GM19438 (cell line): Measurements from ENCODE around the gene MT2A.
A peak's percentile ranks its signal among the peaks of the same experiment; 100 is the strongest.
"Not testable (repeated sequence)": the region's sequence is repeated elsewhere in the genome, so short reads cannot be mapped to it uniquely, and the experiment has no call there.

ENCODE experiments used
- ATAC-seq: cut with Tn5 transposase; IDR thresholded peaks from one replicate; pipeline ENCODE4 v1.9.1; 2021; ENCODE audit warnings: low read depth; ENCODE audit not compliant: unreplicated experiment

Gene MT2A

GRCh38 chr16:56618138-56618537 lies 9.8 kb downstream of the MT2A start:
- ATAC-seq, result no peak

GRCh38 chr16:56620339-56620897 lies 12.0 kb downstream of the MT2A start:
- no peak for ATAC-seq

DNA sequence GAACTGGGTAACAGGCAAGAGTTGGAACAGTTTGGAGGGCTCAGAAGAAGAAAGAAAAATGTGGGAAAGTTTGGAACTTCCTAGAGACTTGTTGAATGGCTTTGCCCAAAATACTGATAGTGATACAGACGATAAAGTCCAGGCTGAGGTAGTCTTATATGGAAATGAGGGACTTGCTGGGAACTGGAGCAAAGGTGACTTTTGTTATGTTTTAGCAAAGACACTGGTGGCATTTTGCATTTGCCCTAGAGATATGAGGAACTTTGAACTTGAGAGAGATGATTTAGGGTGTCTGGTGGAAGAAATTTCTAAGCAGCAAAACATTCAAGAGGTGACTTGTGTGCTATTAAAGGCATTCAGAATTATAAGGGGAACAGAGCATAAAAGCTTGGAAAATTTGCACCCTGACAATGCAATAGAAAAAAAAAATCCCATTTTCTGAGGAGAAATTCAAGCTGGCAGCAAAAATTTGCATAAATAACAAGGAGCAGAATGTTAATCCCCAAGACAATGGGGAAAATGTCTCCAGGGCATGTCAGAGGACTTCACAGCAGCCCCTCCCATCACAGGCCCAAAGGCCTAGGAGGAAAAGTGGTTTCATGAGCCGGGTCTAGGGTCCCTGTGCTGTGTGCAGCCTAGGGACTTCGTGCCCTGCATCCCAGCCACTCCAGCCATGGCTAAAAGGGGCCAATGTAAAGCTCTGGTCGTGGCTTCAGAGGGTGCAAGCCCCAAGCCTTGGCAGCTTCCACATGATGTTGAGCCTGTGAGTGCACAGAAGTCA lies 13.5 kb downstream of the MT2A start:
- not testable (repeated sequence) for ATAC-seq

- not testable (repeated sequence) for ATAC-seq
Measured at GRCh38 chr16:56623184-56623583, 14.8 kb downstream of the MT2A start.

DNA sequence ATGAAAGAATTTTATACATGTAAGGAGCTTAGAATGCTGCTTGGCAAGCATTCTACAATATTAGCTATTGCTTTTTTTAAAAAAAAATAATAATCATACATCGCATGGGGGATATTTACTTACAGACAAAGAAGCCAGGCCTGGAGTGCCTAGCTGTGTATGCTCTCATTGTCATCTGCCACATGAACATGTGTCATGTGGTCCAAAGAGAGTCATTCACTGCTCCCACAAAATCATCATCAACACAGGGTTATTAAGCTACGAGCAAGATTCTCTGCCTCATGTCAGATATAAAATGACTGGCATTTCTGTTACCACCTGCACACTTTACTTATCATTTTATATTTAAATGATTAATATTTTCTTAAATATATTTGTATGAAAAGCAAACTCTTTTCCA lies 15.3 kb downstream of the MT2A start:
- ATAC-seq, result no peak

DNA sequence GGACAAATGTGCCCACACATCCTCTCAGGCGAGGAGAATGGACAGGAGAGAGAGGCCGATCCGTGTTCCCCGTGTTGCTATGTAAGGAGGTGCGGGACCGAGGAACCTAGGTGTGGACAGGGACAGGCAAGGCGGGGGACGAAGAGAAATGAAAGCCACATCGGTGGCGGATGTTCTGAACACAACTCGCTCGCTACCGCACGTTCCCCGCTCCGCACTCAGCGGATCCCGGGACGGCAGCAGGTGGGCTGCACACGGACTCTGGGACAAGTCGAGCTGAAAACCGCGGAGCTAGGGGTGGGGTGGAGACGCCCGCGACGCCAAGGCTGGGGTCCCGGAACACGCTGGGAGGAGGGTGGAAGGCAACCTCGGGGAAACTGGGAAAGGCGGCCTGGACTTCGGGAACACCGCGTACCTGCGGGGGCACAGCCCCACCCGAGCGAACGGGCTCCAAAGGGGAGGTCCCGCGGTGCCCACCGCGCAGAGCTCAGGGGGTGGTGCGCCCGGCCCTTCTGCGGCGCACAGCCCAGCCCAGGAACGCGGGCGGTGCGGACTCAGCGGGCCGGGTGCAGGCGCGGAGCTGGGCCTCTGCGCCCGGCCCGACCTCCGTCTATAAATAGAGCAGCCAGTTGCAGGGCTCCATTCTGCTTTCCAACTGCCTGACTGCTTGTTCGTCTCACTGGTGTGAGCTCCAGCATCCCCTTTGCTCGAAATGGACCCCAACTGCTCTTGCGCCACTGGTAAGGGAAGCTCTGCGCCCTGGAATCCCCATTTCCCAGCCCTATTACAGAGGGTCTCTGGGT lies 17.0 kb downstream of the MT2A start, which contains the start of gene MT1E:
Gene MT1E (plus strand): TSS at position 642 of the 803 bp plus-strand sequence. CDS start 71 bp downstream, at position 713.
- no peak for ATAC-seq

DNA sequence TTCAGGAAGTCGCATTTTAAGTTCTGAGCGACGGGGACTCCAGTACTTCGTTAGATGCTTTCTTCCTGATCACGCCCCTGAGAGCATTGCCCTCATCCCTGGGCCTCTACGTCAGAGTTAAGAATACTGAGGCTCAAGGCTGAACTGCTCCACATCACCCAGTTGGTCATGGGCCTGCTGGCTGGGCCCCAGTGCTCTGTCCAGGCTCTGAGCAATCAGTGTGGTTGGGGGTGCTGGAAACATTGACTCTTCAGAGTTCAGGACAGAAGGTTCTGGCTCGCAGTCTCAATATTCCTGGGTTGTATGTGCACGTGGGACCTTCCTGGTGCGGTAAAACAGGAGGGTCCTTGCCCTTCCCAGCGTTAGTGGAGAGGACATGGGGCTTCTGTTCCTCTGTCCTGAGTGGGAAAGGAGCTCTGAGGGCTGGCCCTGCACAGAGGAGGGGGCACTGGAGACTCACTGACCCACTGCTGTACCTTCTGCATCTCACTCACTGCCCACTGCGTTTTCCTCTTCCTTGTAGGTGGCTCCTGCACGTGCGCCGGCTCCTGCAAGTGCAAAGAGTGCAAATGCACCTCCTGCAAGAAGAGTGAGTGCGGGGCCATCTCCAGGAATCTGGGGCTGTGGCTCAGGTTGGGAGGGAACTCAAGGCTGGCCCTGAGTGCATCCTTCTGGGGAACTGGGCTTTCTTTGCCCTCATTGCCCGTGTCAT lies 17.7 kb downstream of the MT2A start:
- no peak for ATAC-seq

- no peak for ATAC-seq
Measured at GRCh38 chr16:56626685-56627084, 18.3 kb downstream of the MT2A start.

GRCh38 chr16:56628486-56629350 lies 20.3 kb downstream of the MT2A start:
- no peak for ATAC-seq

DNA sequence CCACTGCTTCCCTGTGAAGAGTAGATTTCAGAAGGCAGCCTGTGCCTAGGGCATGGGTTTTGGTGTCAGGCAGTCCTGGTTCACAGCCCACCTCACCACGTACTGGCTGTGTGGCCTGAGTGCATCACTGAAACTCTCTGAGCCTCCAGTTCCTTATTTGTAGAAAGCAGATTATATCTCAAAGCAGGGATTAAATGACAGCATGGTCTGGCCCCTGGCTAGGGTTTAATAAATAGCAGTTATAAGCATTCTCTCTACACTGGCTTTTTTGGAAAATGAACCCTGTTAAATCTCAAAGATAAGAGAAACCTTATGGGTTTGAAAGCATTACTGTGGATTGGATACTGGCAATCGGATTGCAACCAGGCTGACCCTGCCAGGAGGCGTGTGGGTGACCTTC lies 21.1 kb downstream of the MT2A start:
- no peak for ATAC-seq

- peak; percentile 77 for ATAC-seq
Measured at GRCh38 chr16:56630134-56630533, 21.8 kb downstream of the MT2A start.

GRCh38 chr16:56631197-56631596 lies 22.8 kb downstream of the MT2A start:
- no peak for ATAC-seq

- no peak for ATAC-seq
Measured at GRCh38 chr16:56631832-56632155, 23.4 kb downstream of the MT2A start.

DNA sequence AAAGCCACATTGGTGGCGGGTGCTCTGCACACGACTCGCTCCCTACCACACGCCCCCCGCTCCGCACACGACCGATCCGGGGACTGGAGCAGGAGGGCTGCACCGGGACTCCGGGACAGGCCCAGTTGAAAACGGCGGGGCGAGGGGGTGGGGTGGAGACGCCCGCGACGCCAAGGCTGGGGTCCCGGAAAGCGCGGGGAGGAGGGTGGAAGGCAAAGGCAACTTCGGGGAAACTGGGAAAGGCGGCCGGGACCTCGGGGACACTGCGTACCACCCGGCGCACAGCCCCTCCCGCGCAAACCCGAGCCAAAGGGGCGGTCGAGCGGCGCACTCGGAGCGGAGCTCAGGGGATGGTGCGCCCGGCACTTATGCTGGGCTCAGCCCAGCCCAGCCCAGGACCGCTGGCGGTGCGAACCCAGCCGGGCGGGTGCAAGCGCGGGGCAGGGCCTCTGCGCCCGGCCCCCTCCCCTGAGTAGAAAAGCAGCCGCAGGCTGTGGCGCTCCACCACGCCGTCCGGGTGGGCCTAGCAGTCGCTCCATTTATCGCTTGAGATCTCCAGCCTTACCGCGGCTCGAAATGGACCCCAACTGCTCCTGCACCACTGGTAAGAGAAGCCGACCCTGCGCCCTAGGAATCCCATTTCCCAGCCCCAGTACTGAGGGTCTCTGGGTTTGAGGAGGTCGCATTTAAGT lies 23.9 kb downstream of the MT2A start, which contains the start of gene MT1M:
Gene MT1M (plus strand): TSS at position 504 of the 692 bp plus-strand sequence. CDS start 73 bp downstream, at position 577.
- no peak for ATAC-seq

DNA sequence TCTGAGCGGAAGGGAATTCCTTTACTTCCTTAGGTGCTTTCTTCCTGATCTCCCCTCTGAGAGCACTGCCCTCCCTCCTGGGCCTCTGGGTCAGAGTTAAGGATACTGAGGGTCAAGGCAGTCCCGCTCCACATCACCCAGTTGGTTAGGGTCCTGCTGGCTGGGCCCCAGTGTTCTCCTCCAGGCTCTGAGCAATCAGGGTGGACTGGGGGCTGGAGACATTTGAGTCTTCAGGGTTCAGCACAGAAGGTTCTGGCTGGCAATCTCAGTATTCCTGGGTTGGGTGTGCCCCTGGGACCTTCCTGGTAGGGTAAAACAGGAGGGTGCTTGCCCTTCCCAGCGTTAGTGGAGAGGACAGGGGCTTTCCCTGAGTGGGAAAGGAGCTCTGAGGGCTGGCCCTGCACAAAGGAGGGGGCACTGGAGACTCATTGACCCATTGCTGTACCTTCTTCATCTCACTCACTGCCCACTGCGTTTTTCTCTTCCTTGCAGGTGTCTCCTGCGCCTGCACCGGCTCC lies 24.5 kb downstream of the MT2A start:
- ATAC-seq, result no peak

- ATAC-seq, result no peak
Measured at GRCh38 chr16:56633535-56633934, 25.2 kb downstream of the MT2A start.

- ATAC-seq, result no peak
Measured at GRCh38 chr16:56634715-56635440, 26.5 kb downstream of the MT2A start.

DNA sequence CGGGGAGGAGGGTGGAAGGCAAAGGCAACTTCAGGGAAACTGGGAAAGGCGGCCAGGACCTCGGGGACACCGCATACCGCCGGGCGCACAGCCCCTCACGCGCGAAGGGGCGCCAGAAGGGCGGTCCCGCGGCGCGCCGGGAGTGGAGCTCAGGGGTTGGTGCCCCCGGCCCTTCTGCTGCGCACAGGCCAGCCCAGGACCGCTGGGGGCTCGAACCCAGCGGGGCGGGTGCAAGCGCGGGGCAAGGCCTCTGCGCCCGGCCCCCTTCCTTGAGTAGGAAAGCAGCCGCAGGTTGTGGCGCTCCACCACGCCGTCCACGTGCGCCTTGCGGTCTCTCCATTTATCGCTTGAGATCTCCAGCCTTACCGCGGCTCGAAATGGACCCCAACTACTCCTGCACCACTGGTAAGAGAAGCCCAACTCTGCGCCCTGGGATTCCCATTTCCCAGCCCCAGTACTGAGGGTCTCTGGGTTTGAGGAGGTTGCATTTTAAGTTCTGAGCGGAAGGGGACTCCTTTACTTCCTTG lies 27.1 kb downstream of the MT2A start:
- ATAC-seq, result no peak
